Muscle layer of colon (tissue), 2 donors: ENCODE data around the gene ZNHIT6.

Experiments used
- H3K27ac ChIP-seq: one replicate; pipeline ENCODE4 v1.7.0; 2013; ENCODE audit warnings: low read depth, mild to moderate bottlenecking, low read length, moderate library complexity
- H3K27me3 ChIP-seq, 2 donors: one replicate each; pipeline ENCODE4 v1.7.0; 2013; ENCODE audit warnings: low read length in 2 of 2, mild to moderate bottlenecking in 2 of 2; ENCODE audit not compliant: insufficient read depth in 2 of 2, control insufficient read depth in 1 of 2
- H3K36me3 ChIP-seq: one replicate; pipeline ENCODE4 v1.7.0; 2013; ENCODE audit warnings: mild to moderate bottlenecking, low read length; ENCODE audit not compliant: insufficient read depth
- H3K4me1 ChIP-seq: one replicate; pipeline ENCODE4 v1.7.0; 2013; ENCODE audit warnings: mild to moderate bottlenecking, low read length; ENCODE audit not compliant: insufficient read depth
- H3K4me3 ChIP-seq, 2 donors: one replicate each; pipeline ENCODE4 v1.7.0; 2013; ENCODE audit warnings: low read length in 2 of 2, low read depth in 1 of 2, mild to moderate bottlenecking in 1 of 2, moderate library complexity in 1 of 2
- H3K9ac ChIP-seq: one replicate; pipeline ENCODE4 v1.7.0; 2013; ENCODE audit warnings: low read length
- H3K9me3 ChIP-seq: one replicate; pipeline ENCODE4 v1.7.0; 2013; ENCODE audit warnings: mild to moderate bottlenecking, low read length
- donor health status: abdominal sarcoma.
- donor health status: Adenocarcinoma of cecum.

ZNHIT6 gene

DNA sequence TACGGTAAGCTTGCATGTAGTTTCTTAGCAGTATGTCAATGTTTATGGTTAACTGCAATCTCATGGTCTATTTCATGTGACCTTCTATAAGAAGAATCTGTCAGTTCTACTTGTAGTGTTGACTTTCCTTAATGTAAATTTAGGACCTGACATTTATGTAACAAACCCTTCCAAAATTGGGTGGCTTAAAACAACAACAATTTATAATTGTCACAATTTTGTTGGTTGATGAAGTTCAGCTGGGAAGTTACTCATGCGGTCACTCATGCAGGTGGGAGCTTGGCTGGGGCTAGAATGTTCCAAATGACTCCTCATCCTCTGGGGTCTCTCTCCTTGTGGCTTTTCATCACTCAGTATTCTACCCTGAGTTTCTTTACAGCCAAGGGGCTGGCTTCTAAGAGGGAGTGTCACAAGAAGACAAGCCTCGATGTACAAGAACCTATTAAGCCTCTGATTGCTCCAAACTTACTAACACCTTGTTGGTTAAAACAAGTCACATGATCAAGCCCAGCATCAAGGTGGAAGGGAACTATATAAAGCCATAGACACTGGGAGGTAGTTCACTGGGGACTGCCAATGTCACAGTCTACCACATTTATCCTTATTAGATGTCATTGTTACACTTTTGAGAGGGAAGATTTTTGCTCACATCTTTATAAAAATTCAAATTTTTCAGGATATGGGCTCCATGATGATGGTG lies 103.8 kb downstream of the ZNHIT6 start:
- Histone ChIP-seq H3K27ac (no peak overlapping the region), H3K4me1 (peaks cover under 1% of the 10 kb centered on the region), H3K9ac (no peak overlapping the region), H3K27me3 (no peaks in the 10 kb centered on the region), H3K36me3 (no peaks in the 10 kb centered on the region), H3K9me3 (no peaks in the 10 kb centered on the region), H3K4me3 (no peak overlapping the region)

- Histone ChIP-seq H3K27ac (no peak overlapping the region), H3K27me3 (no peaks in the 10 kb centered on the region), H3K4me3 (no peak overlapping the region), H3K36me3 (no peaks in the 10 kb centered on the region), H3K4me1 (peaks cover 10% of the 10 kb centered on the region), H3K9ac (no peak overlapping the region), H3K9me3 (no peaks in the 10 kb centered on the region)
These were observed 105.0 kb downstream of the ZNHIT6 start for GRCh38 chr1:85603086-85603880.

DNA sequence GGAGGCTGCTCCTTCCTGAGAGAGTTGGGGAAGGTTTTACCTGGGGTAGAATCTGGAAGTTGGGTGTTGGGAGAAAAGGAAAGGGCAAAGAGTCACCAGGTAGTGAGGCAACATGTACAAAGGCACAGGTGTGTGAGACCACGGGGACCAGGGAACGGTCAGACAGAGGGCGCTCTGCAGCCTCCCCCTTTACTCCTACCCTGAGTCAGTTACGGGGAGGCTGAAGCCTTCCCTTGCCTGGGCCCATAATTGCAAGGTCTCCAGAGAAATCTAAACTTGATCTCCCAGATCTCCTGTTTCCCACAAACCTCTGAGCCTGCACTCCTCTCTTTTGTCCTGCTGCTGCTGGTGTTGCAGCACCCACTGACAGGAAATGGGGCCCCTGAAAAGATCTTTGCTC lies 105.7 kb downstream of the ZNHIT6 start:
- Histone ChIP-seq H3K4me3 (no peak overlapping the region), H3K9ac (no peak overlapping the region), H3K9me3 (no peaks in the 10 kb centered on the region), H3K27ac (no peak overlapping the region), H3K36me3 (no peaks in the 10 kb centered on the region), H3K4me1 (peaks cover 10% of the 10 kb centered on the region), H3K27me3 (no peaks in the 10 kb centered on the region)

DNA sequence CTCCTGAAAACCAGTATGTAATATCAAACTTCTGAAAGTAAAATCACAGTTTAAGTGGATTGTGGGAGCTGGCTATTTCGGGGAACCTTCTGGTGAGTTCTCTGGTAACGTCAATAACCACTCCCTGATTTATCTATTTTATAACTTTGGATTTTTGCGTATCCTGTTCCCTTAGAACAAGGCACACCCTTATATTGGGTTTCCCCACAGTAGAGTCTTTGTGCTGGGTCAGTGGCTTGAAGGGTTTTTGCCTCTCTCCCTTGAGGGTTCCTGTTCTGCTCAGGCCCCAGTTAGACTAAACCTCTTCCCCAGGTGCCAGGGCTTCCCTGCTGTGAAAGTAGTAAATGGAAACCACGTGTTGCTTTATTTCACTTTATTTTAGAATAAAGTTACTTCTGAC lies 106.3 kb downstream of the ZNHIT6 start:
- Histone ChIP-seq H3K36me3 (no peaks in the 10 kb centered on the region), H3K9me3 (no peaks in the 10 kb centered on the region), H3K4me1 (peaks cover 14% of the 10 kb centered on the region), H3K27ac (no peak overlapping the region), H3K9ac (no peak overlapping the region), H3K27me3 (no peaks in the 10 kb centered on the region), H3K4me3 (no peak overlapping the region)

DNA sequence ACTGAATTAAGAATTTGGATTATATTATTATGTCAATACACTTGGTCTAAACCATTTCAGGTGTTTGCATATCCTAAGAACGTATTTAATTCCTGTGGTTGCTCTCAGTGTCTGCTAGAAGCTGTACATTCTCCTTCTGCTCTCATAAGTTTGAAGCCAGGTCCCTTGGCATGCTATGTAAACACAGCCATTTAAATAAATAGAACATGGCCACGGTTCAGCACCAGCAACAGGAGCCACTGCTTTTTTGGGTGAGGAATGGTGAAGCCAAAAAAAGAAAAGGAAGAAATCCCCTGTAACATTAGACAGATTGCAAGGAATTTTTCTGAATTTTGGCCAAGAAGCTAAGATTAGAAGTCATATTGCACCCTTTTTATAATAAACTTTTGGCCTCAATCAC lies 108.6 kb downstream of the ZNHIT6 start:
- H3K4me3 ChIP-seq = no peak overlapping the region
- H3K27me3 ChIP-seq = no peaks in the 10 kb centered on the region
- no peak overlapping the region for H3K9ac ChIP-seq
- no peaks in the 10 kb centered on the region for H3K9me3 ChIP-seq
- H3K36me3 ChIP-seq = no peaks in the 10 kb centered on the region
- no peak overlapping the region for H3K27ac ChIP-seq
- peaks cover 16% of the 10 kb centered on the region for H3K4me1 ChIP-seq
